Bronchial epithelial cell (primary cell): Measurements from ENCODE around the gene ACER1. TPM values are rescaled to one million over a fixed set of nuclear protein-coding genes. Genes with fewer than 3 reads are reported as not detected.
"Not testable (repeated sequence)": the region's sequence is repeated elsewhere in the genome, so short reads cannot be mapped to it uniquely, and the experiment has no call there.

Source experiments
- DNase-seq: peaks from one replicate; pipeline ENCODE4 v3.0.0-alpha.2; 2010; ENCODE audit warnings: low read depth
- FAIRE-seq: peaks from 2 replicates; lab custom pipeline; 2011; peaks lifted over from hg19 to GRCh38; lab: Jason Lieb, UNC
- H3K27me3 ChIP-seq: 2 replicates; pipeline ENCODE4 v1.5.1; 2011; ENCODE audit warnings: low read length; ENCODE audit not compliant: control insufficient read depth, insufficient read depth
- H3K36me3 ChIP-seq: 2 replicates; pipeline ENCODE4 v1.5.1; 2011; ENCODE audit warnings: low read length; ENCODE audit not compliant: control insufficient read depth, insufficient read depth
- H3K4me3 ChIP-seq: 2 replicates; pipeline ENCODE4 v1.5.1; 2011; ENCODE audit warnings: mild to moderate bottlenecking, low read depth, low read length, control low read depth
- total RNA-seq: library from RNA; depleted of rRNA; stranded (reverse); fragments of >200 nt; gene quantifications from 2 replicates; pipeline ENCODE4 v1.2.1, GENCODE V29; 2014
- TF ChIP-seq, protein P1 (sequence below): IDR thresholded peaks from 2 replicates; pipeline ENCODE4 v1.5.1; 2011; ENCODE audit warnings: mild to moderate bottlenecking, moderate library complexity, low read length, control low read depth, inconsistent platforms; ENCODE audit not compliant: insufficient read depth, severe bottlenecking

ACER1 gene
- total RNA-seq, 1 donor from 2014 or later: not detected

GRCh38 chr19:6352381-6353165 is 19.2 kb upstream of the ACER1 start:
- FAIRE-seq (no peak), DNase-seq (no peak)
- no peak overlapping the region for H3K4me3 ChIP-seq
- no peaks in the 10 kb centered on the region for H3K36me3 ChIP-seq
- H3K27me3 ChIP-seq: no peaks in the 10 kb centered on the region
- TF ChIP-seq, protein P1, sequence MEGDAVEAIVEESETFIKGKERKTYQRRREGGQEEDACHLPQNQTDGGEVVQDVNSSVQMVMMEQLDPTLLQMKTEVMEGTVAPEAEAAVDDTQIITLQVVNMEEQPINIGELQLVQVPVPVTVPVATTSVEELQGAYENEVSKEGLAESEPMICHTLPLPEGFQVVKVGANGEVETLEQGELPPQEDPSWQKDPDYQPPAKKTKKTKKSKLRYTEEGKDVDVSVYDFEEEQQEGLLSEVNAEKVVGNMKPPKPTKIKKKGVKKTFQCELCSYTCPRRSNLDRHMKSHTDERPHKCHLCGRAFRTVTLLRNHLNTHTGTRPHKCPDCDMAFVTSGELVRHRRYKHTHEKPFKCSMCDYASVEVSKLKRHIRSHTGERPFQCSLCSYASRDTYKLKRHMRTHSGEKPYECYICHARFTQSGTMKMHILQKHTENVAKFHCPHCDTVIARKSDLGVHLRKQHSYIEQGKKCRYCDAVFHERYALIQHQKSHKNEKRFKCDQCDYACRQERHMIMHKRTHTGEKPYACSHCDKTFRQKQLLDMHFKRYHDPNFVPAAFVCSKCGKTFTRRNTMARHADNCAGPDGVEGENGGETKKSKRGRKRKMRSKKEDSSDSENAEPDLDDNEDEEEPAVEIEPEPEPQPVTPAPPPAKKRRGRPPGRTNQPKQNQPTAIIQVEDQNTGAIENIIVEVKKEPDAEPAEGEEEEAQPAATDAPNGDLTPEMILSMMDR: no peak

DNA sequence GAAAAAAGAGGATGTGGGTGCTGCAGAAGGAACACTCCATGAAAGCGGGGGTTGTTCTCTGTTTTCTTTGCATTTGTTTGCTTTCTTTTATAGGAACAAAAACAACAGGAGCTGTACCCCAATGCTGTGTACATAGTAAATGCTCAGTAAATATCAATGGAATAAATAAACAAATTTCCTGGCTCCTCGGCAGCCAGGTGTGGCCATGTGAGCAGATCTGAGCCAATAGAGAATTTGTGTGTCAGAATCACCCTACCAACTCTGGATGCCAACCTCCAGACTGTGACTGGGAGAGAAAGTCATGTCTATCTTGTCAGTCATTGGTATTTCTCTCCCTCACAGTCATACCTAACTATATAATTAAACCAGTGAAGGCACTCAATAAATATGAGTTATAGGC is 17.3 kb upstream of the ACER1 start:
- H3K36me3 ChIP-seq: no peaks in the 10 kb centered on the region
- no peak for FAIRE-seq
- no peak for DNase-seq
- no peaks in the 10 kb centered on the region for H3K27me3 ChIP-seq
- TF ChIP-seq, protein P1: no peak
- H3K4me3 ChIP-seq: no peak overlapping the region

DNA sequence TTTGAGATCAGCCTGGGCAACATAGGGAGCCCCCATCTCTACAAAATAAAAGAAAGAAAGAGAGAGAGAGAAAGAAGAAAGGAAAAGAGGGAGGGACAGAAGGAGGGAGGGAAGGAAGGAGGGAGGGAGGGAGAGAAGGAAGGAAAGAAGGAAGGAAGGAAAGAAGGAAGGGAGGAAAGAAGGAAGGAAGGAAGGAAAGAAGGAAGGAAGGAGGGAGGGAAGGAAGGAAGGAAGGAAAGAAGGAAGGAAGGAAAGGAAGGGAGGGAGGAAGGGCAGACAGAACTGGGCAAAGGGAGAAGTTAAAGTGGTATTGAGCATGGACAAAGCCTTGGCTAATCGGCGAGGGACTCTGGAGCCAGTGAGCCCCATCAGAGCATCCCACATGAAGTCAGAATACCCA is 15.9 kb upstream of the ACER1 start:
- DNase-seq, H3K36me3 ChIP-seq, FAIRE-seq, H3K27me3 ChIP-seq, H3K4me3 ChIP-seq: not testable (repeated sequence)

GRCh38 chr19:6343462-6343861 is 10.1 kb upstream of the ACER1 start:
- H3K36me3 ChIP-seq: no peaks in the 10 kb centered on the region
- FAIRE-seq (no peak), DNase-seq (no peak)
- H3K4me3 ChIP-seq: no peak overlapping the region
- TF ChIP-seq, protein P1: no peak
- H3K27me3 ChIP-seq: no peaks in the 10 kb centered on the region

GRCh38 chr19:6340493-6341201 is 7.2 kb upstream of the ACER1 start:
- H3K27me3 ChIP-seq: no peaks in the 10 kb centered on the region
- FAIRE-seq (no peak), DNase-seq (no peak)
- no peaks in the 10 kb centered on the region for H3K36me3 ChIP-seq
- H3K4me3 ChIP-seq: no peak overlapping the region
- TF ChIP-seq, protein P1: peak; percentile 2

- no peak for DNase-seq
- TF ChIP-seq, protein P1: no peak
- Histone ChIP-seq H3K27me3 (no peaks in the 10 kb centered on the region), H3K36me3 (no peaks in the 10 kb centered on the region), H3K4me3 (no peak overlapping the region)
- FAIRE-seq: no peak
Observed at GRCh38 chr19:6334490-6335285, 1.3 kb upstream of the ACER1 start.
